Naive B cell (primary cell): Measurements from ENCODE around the gene SHF. TPM values are rescaled to one million over a fixed set of nuclear protein-coding genes. Genes with fewer than 3 reads are reported as not detected.

Experiments
- ATAC-seq, 2 donors: fragments of 150-1000 bp; cut with Tn5 transposase; 2 replicates each; pipeline ENCODE4 v1.10.0; 2021; ENCODE audit warnings: low read depth in 2 of 2, mild to moderate bottlenecking in 2 of 2, moderate library complexity in 2 of 2
- DNase-seq: peaks from one replicate; pipeline ENCODE4 v3.0.0; 2022
- H3K27ac Mint-ChIP-seq, 6 donors: one replicate each; pipeline ENCODE4 v1.8.0; 2020 to 2022; ENCODE audit warnings: mild to moderate bottlenecking in 6 of 6, mixed read lengths in 6 of 6, moderate library complexity in 5 of 6, inconsistent platforms in 2 of 6
- H3K27me3 Mint-ChIP-seq, 3 donors: one replicate each; pipeline ENCODE4 v1.8.0; 2021 to 2022; ENCODE audit warnings: mixed read lengths in 3 of 3, mild to moderate bottlenecking in 1 of 3
- H3K36me3 Mint-ChIP-seq, 2 donors: one replicate each; pipeline ENCODE4 v1.8.0; 2020 to 2022; ENCODE audit warnings: mixed read lengths in 2 of 2, inconsistent platforms in 1 of 2, mild to moderate bottlenecking in 1 of 2
- H3K4me1 Mint-ChIP-seq, 3 donors: one replicate each; pipeline ENCODE4 v1.8.0; 2020 to 2022; ENCODE audit warnings: mixed read lengths in 3 of 3, inconsistent platforms in 1 of 3, mild to moderate bottlenecking in 1 of 3, moderate library complexity in 1 of 3
- H3K4me3 Mint-ChIP-seq, 8 donors: one replicate each; pipeline ENCODE4 v1.8.0; 2020 to 2022; ENCODE audit warnings: mild to moderate bottlenecking in 8 of 8, mixed read lengths in 8 of 8, moderate library complexity in 8 of 8, inconsistent platforms in 2 of 8
- H3K9me3 Mint-ChIP-seq, 7 donors: one replicate each; pipeline ENCODE4 v1.8.0; 2020 to 2022; ENCODE audit warnings: mixed read lengths in 7 of 7, mild to moderate bottlenecking in 5 of 7, inconsistent platforms in 2 of 7, moderate library complexity in 1 of 7
- polyA plus RNA-seq, 6 donors: library from polyadenylated mRNA; unstranded; fragments of 300-500 nt; fragmentation: Illumina TruSeq; gene quantifications; one replicate each; pipeline ENCODE4 v1.2.3, GENCODE V29; 2021; ENCODE audit warnings: low read depth in 6 of 6

The SHF gene
- polyA plus RNA-seq, 6 donors from 2014 or later, result 0.77 to 3.2 (median 1.8) TPM

DNA sequence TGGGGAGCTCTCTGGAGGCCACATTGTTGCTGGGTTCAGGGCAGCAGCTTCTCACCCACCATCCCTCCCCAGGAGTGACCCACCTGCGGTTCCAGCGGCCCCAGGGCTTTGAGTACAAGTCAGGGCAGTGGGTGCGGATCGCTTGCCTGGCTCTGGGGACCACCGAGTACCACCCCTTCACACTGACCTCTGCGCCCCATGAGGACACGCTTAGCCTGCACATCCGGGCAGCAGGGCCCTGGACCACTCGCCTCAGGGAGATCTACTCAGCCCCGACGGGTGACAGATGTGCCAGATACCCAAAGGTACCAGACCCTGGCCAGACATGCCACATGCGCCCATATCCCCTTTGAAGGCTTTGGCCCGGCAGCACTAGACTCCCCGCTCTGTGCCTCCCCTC lies 26.1 kb downstream of the SHF start:
- DNase-seq (no peak), ATAC-seq (no peak)
- no peak overlapping the region for H3K27ac Mint-ChIP-seq
- H3K4me3 Mint-ChIP-seq, result no peak overlapping the region
- no peaks in the 10 kb centered on the region for H3K9me3 Mint-ChIP-seq
- peaks cover 27 to 40% (median 29%) of the 10 kb centered on the region in 3 donors for H3K4me1 Mint-ChIP-seq
- no peaks in the 10 kb centered on the region for H3K27me3 Mint-ChIP-seq
- H3K36me3 Mint-ChIP-seq, result no peaks in the 10 kb centered on the region

DNA sequence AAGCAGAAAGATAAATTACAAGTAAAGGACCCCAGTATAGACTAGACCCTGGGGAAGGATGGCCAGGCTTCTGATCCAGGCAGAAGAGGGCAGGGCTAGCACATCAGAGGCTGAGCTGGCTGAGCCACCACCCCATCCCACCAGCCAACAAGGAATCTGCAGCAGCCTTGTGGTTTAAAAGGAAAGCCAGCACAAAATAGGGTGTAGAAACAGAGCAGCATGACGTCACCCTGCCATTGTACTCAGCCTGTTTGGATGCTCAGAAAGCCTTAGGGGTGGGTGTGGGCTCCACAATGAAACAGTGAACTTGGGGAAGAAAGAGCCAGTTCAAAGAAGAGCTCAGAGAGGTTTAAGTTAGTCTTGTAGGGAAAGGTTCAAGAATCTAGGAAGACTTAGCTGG lies 29.8 kb downstream of the SHF start:
- H3K27ac Mint-ChIP-seq, result peak overlapping the region in 1 of 6 donors; percentile 8
- H3K27me3 Mint-ChIP-seq, result no peaks in the 10 kb centered on the region
- H3K36me3 Mint-ChIP-seq, result no peaks in the 10 kb centered on the region
- H3K4me3 Mint-ChIP-seq, result no peak overlapping the region
- H3K4me1 Mint-ChIP-seq, result peaks cover 5 to 19% (median 13%) of the 10 kb centered on the region in 3 donors
- ATAC-seq (no peak), DNase-seq (no peak)
- no peaks in the 10 kb centered on the region for H3K9me3 Mint-ChIP-seq

DNA sequence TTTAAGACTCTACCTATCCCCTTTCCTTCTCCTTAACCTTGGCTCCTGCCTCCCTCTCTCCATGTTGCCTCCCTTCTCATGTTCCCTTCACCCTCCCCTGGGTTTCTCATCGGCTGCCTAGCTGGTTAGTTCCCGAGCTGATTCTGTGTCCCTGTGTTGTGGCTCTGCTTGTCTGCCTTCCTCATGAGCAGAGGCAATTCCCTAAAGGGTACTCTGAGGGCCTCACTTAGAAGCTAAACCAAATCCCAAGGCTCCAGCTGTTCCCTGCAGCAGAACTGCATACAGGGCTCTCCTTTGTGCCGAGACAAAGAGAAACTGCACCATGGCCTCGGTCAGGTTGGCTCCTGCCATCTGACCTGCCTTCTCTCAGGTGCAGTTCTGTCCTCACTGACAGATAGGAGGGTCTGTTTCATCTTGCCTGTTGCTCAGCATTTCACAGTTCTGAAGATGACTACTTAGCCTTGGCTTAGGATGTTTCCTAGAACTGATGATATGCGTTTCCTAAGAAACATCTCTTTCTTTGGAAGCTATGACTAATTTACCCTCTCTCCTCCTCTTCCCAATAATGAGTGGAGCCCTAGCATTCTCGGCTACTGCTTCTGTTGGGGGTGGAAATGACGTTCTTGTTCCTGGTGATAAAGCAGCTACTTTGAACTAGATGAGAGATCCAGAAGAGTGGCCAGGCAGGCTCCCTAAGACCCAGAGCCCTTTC lies 30.9 kb downstream of the SHF start:
- no peaks in the 10 kb centered on the region for H3K27me3 Mint-ChIP-seq
- ATAC-seq, result no peak
- DNase-seq, result no peak
- H3K4me3 Mint-ChIP-seq, result no peak overlapping the region
- H3K27ac Mint-ChIP-seq, result peak overlapping the region in 1 of 6 donors; percentile 89
- peaks cover under 1 to 17% (median 9%) of the 10 kb centered on the region in 3 donors for H3K4me1 Mint-ChIP-seq
- no peaks in the 10 kb centered on the region for H3K9me3 Mint-ChIP-seq
- peaks cover 0 to 7% of the 10 kb centered on the region in 2 donors for H3K36me3 Mint-ChIP-seq

DNA sequence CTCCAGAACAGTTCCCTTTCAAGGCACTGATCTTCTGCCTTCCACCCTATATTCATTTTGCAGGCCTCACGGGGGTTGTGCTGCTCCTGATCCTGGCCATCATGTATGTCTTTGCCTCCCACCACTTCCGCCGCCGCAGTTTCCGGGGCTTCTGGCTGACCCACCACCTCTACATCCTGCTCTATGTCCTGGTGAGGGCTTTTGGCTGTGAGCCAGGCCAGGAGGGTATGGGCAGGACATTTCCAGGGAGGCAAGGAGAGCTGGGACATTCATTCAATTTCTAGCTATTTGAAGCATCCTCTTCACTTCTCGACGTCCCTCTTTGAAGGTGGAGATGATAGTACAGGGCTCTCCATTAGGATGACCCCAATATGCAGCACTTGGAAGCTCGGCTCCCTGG lies 32.0 kb downstream of the SHF start:
- peaks cover 0 to 7% of the 10 kb centered on the region in 2 donors for H3K36me3 Mint-ChIP-seq
- ATAC-seq (no peak), DNase-seq (no peak)
- H3K9me3 Mint-ChIP-seq, result no peaks in the 10 kb centered on the region
- no peaks in the 10 kb centered on the region for H3K27me3 Mint-ChIP-seq
- no peak overlapping the region for H3K27ac Mint-ChIP-seq
- H3K4me1 Mint-ChIP-seq, result peaks cover 0 to 16% (median 9%) of the 10 kb centered on the region in 3 donors
- peak overlapping the region in 1 of 8 donors; percentile 4 for H3K4me3 Mint-ChIP-seq

DNA sequence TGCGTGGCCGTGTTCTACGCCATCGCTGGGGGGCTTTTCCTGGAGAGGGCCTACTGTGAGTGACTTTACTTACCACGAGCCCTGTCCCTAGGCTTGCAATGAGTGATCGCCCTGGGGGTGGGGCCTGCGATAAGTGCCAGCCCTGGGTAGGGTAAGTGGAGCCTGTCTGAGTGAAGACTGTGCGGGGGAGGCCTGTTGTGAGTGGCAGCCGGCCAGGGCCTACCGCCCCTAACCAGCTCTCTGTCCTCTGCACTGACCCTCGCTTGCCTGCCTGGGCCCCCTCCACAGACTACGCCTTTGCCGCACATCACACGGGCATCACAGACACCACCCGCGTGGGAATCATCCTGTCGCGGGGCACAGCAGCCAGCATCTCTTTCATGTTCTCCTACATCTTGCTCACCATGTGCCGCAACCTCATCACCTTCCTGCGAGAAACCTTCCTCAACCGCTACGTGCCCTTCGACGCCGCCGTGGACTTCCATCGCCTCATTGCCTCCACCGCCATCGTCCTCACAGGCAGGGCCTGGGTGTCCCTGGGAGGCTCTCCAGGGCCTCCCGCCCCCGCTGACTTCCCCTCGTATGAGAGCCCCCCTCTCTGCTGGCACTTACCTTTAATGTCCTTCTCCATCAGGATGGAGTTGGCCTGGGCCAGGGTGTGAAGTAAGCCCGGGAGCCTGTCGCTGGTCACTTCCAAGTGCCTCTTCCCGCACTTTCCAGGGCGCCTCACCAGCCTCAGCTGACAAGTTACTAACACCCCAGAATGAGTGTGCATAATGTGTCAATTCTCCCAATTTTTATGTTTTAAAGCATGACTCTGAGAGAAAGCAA lies 35.6 kb downstream of the SHF start:
- H3K36me3 Mint-ChIP-seq, result peaks cover 0 to 7% of the 10 kb centered on the region in 2 donors
- H3K4me3 Mint-ChIP-seq, result peak overlapping the region in 1 of 8 donors; percentile 83
- no peaks in the 10 kb centered on the region for H3K9me3 Mint-ChIP-seq
- no peak for ATAC-seq
- H3K27ac Mint-ChIP-seq, result peak overlapping the region in 1 of 6 donors; percentile 81
- no peaks in the 10 kb centered on the region for H3K27me3 Mint-ChIP-seq
- peaks cover 0 to 6% (median 0%) of the 10 kb centered on the region in 3 donors for H3K4me1 Mint-ChIP-seq
- no peak for DNase-seq

DNA sequence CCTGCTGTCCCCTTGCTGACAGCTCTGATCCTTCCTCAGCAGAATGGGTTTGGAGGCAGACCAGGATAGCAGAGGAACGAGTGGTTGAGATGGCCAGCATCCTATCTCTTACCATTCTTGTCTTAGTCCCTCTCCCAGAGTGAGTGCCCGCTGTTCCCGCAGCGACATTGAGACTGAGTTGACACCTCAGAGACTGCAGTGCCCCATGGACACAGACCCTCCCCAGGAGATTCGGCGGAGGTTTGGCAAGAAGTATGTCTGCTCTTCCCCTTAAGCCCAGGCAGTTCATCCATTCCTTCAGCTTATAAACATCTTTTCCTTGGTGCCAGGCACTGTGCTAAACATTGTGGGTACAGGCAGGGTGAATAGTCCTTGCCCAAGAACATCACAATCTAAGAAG lies 36.8 kb downstream of the SHF start:
- Mint-ChIP-seq H3K36me3 (peaks cover 0 to 7% of the 10 kb centered on the region in 2 donors), H3K4me1 (peaks cover 0 to 6% (median 0%) of the 10 kb centered on the region in 3 donors), H3K9me3 (no peaks in the 10 kb centered on the region), H3K4me3 (no peak overlapping the region), H3K27me3 (no peaks in the 10 kb centered on the region), H3K27ac (peak overlapping the region in 1 of 6 donors; percentile 9)
- ATAC-seq (no peak), DNase-seq (no peak)

DNA sequence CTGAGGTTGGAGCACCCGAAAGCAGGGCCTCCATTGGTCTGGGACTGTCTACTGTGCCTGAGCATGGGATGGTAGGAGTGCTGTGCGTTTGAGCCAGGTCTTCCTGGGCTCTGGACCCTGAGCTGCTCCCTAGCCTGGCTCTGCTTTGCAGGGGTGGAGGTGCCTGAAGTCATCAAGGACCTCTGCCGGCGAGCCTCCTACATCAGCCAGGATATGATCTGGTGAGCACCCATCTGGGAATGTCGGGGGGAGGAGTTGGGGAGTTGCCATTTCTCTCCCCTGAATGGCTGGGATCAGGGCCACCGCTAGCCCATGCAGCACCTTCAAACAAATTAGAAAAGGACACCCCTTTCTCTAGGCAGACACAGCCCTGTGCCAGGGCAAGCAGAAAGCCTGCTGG lies 37.3 kb downstream of the SHF start:
- no peaks in the 10 kb centered on the region for H3K9me3 Mint-ChIP-seq
- ATAC-seq (no peak), DNase-seq (no peak)
- H3K36me3 Mint-ChIP-seq, result peaks cover 0 to 7% of the 10 kb centered on the region in 2 donors
- peaks cover 0 to 6% (median 0%) of the 10 kb centered on the region in 3 donors for H3K4me1 Mint-ChIP-seq
- peak overlapping the region in 1 of 6 donors; percentile 15 for H3K27ac Mint-ChIP-seq
- no peaks in the 10 kb centered on the region for H3K27me3 Mint-ChIP-seq
- no peak overlapping the region for H3K4me3 Mint-ChIP-seq

DNA sequence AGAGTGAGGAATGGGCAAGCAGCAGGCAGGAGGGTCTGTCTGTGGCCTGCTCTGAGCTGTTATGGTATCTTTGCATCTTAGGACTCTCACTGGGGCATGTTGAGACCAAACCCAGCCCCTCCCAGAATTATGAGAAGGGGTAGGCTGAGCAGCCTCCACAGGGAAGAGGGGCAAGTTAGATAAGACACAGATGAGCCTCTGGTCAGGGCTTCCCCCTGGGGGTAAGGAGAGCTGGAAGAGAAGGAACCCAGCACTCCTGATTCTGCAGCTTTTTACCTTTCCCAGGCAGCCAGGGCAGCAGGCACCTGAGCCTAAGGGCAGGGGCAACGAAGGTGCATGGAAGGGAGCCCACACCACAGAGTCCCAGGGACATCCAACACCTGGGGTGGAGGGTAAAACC lies 38.7 kb downstream of the SHF start:
- DNase-seq (no peak), ATAC-seq (no peak)
- H3K27ac Mint-ChIP-seq, result no peak overlapping the region
- H3K4me3 Mint-ChIP-seq, result no peak overlapping the region
- H3K36me3 Mint-ChIP-seq, result peaks cover 0 to 7% of the 10 kb centered on the region in 2 donors
- no peaks in the 10 kb centered on the region for H3K27me3 Mint-ChIP-seq
- peaks cover 0 to 6% (median 0%) of the 10 kb centered on the region in 3 donors for H3K4me1 Mint-ChIP-seq
- H3K9me3 Mint-ChIP-seq, result no peaks in the 10 kb centered on the region

GRCh38 chr15:45148076-45149059 lies 39.4 kb downstream of the SHF start:
- no peaks in the 10 kb centered on the region for H3K27me3 Mint-ChIP-seq
- ATAC-seq (no peak), DNase-seq (no peak)
- no peak overlapping the region for H3K4me3 Mint-ChIP-seq
- peaks cover 0 to 6% (median 0%) of the 10 kb centered on the region in 3 donors for H3K4me1 Mint-ChIP-seq
- no peaks in the 10 kb centered on the region for H3K9me3 Mint-ChIP-seq
- no peak overlapping the region for H3K27ac Mint-ChIP-seq
- H3K36me3 Mint-ChIP-seq, result peaks cover 0 to 7% of the 10 kb centered on the region in 2 donors

- DNase-seq (no peak), ATAC-seq (no peak)
- Mint-ChIP-seq H3K4me3 (no peak overlapping the region), H3K36me3 (peaks cover 0 to 7% of the 10 kb centered on the region in 2 donors), H3K9me3 (no peaks in the 10 kb centered on the region), H3K4me1 (peaks cover 0 to 6% (median 0%) of the 10 kb centered on the region in 3 donors), H3K27me3 (peaks cover 0 to 5% (median 0%) of the 10 kb centered on the region in 3 donors), H3K27ac (no peak overlapping the region)
Measured at GRCh38 chr15:45147606-45148005, 40.2 kb downstream of the SHF start.

GRCh38 chr15:45146405-45146804 lies 41.4 kb downstream of the SHF start:
- H3K4me1 Mint-ChIP-seq, result peaks cover 0 to 6% (median 0%) of the 10 kb centered on the region in 3 donors
- H3K9me3 Mint-ChIP-seq, result no peaks in the 10 kb centered on the region
- peaks cover 0 to 14% (median 5%) of the 10 kb centered on the region in 3 donors for H3K27me3 Mint-ChIP-seq
- no peaks in the 10 kb centered on the region for H3K36me3 Mint-ChIP-seq
- no peak for DNase-seq
- peak overlapping the region in 1 of 6 donors; percentile 77 for H3K27ac Mint-ChIP-seq
- ATAC-seq, result no peak
- peak overlapping the region in 1 of 8 donors; percentile 54 for H3K4me3 Mint-ChIP-seq

- H3K9me3 Mint-ChIP-seq, result no peaks in the 10 kb centered on the region
- no peaks in the 10 kb centered on the region for H3K36me3 Mint-ChIP-seq
- DNase-seq (no peak), ATAC-seq (no peak)
- H3K27me3 Mint-ChIP-seq, result peaks cover 0 to 14% (median 8%) of the 10 kb centered on the region in 3 donors
- H3K4me1 Mint-ChIP-seq, result peaks cover 0 to 6% (median 0%) of the 10 kb centered on the region in 3 donors
- H3K4me3 Mint-ChIP-seq, result no peak overlapping the region
- peak overlapping the region in 1 of 6 donors; percentile 47 for H3K27ac Mint-ChIP-seq
Measured at GRCh38 chr15:45144775-45145174, 43.0 kb downstream of the SHF start.

- Mint-ChIP-seq H3K9me3 (no peaks in the 10 kb centered on the region), H3K27me3 (peaks cover 0 to 17% (median 8%) of the 10 kb centered on the region in 3 donors), H3K4me1 (peaks cover 0 to 6% (median 0%) of the 10 kb centered on the region in 3 donors), H3K36me3 (no peaks in the 10 kb centered on the region), H3K4me3 (peak overlapping the region in 1 of 8 donors; percentile 34), H3K27ac (no peak overlapping the region)
- DNase-seq (no peak), ATAC-seq (no peak)
Measured at GRCh38 chr15:45143946-45144345, 43.8 kb downstream of the SHF start.
